WTC11 (cell line): Measurements from ENCODE around the gene D2HGDH. TPM values are rescaled to one million over a fixed set of nuclear protein-coding genes. Genes with fewer than 3 reads are reported as not detected.

ENCODE experiments used
- ATAC-seq: fragments of 200-7000 bp; cut with Tn5 transposase; 2 replicates; pipeline ENCODE4 v1.10.0; 2021; ENCODE audit warnings: mild to moderate bottlenecking, moderate library complexity
- CTCF ChIA-PET: fragments of 300-600 bp; sonication (Branson Sonifier 250); formaldehyde crosslinking; loops from one replicate; lab custom pipeline; 2021; ENCODE audit warnings: antibody characterized with exemption; lab: Charles Lee
- POLR2A ChIA-PET: fragments of 350-600 bp; sonication (Branson Sonifier 250); formaldehyde crosslinking; loops from one replicate; lab custom pipeline; 2021; ENCODE audit warnings: antibody characterized with exemption; lab: Charles Lee
- DNase-seq: peaks from one replicate; pipeline ENCODE4 v3.0.0; 2021; ENCODE audit warnings: low spot score
- H3K27ac Mint-ChIP-seq: 2 replicates; pipeline ENCODE4 v1.8.0; 2021; ENCODE audit warnings: mixed read lengths
- H3K27me3 Mint-ChIP-seq: 2 replicates; pipeline ENCODE4 v1.8.0; 2021; ENCODE audit warnings: low read depth, mild to moderate bottlenecking, moderate library complexity, mixed read lengths
- H3K36me3 Mint-ChIP-seq: 2 replicates; pipeline ENCODE4 v1.8.0; 2021; ENCODE audit warnings: mixed read lengths
- H3K4me1 Mint-ChIP-seq: 2 replicates; pipeline ENCODE4 v1.8.0; 2022; ENCODE audit warnings: mixed read lengths
- H3K4me3 Mint-ChIP-seq: 2 replicates; pipeline ENCODE4 v1.8.0; 2021; ENCODE audit warnings: mild to moderate bottlenecking, moderate library complexity, mixed read lengths
- H3K9me3 Mint-ChIP-seq: 2 replicates; pipeline ENCODE4 v1.8.0; 2021; ENCODE audit warnings: mixed read lengths
- ELF4 ChIP-seq: sonication (generic); formaldehyde crosslinking; IDR thresholded peaks from 2 replicates; pipeline ENCODE4 v1.8.1; 2022; ENCODE audit warnings: low read depth, mild to moderate bottlenecking, moderate library complexity, missing genetic modification reagents
- GTF2I ChIP-seq: fragments of 250-450 bp; sonication (Bioruptor Pico); conservative IDR thresholded peaks from 2 replicates; pipeline ENCODE4 v1.4.0; 2021; ENCODE audit warnings: mild to moderate bottlenecking
- HMGA2 ChIP-seq: fragments of 250-450 bp; sonication (Bioruptor Pico); IDR thresholded peaks from 2 replicates; pipeline ENCODE4 v1.4.0; 2021; ENCODE audit warnings: mild to moderate bottlenecking, moderate library complexity
- KAT7 ChIP-seq: sonication (generic); formaldehyde crosslinking; IDR thresholded peaks from 2 replicates; pipeline ENCODE4 v1.8.1; 2023; ENCODE audit warnings: missing genetic modification reagents, mild to moderate bottlenecking, borderline replicate concordance
- MXD4 ChIP-seq: fragments of 250-450 bp; sonication (Bioruptor Pico); IDR thresholded peaks from 2 replicates; pipeline ENCODE4 v1.8.0; 2021; ENCODE audit warnings: mild to moderate bottlenecking, moderate library complexity, borderline replicate concordance
- MYBL2 ChIP-seq: sonication (generic); formaldehyde crosslinking; IDR thresholded peaks from 2 replicates; pipeline ENCODE4 v1.8.1; 2023; ENCODE audit warnings: mild to moderate bottlenecking, moderate library complexity, missing genetic modification reagents
- PRRX2 ChIP-seq: fragments of 250-450 bp; sonication (Bioruptor Pico); IDR thresholded peaks from 2 replicates; pipeline ENCODE4 v1.8.0; 2021; ENCODE audit warnings: mild to moderate bottlenecking
- RELA ChIP-seq: sonication (generic); formaldehyde crosslinking; IDR thresholded peaks from 2 replicates; pipeline ENCODE4 v1.8.1; 2022; ENCODE audit warnings: missing genetic modification reagents, mild to moderate bottlenecking, borderline replicate concordance
- RORB ChIP-seq: fragments of 250-450 bp; sonication (Bioruptor Pico); IDR thresholded peaks from 2 replicates; pipeline ENCODE4 v1.9.0; 2021; ENCODE audit warnings: mild to moderate bottlenecking
- ZNF121 ChIP-seq: sonication (generic); formaldehyde crosslinking; IDR thresholded peaks from 2 replicates; pipeline ENCODE4 v1.8.0; 2023; ENCODE audit warnings: missing genetic modification reagents
- ZNF263 ChIP-seq: sonication (generic); formaldehyde crosslinking; IDR thresholded peaks from 2 replicates; pipeline ENCODE4 v1.8.1; 2022; ENCODE audit warnings: low read depth, mild to moderate bottlenecking, moderate library complexity, missing genetic modification reagents
- ZNF317 ChIP-seq: sonication (generic); formaldehyde crosslinking; IDR thresholded peaks from 2 replicates; pipeline ENCODE4 v1.8.1; 2023; ENCODE audit warnings: low read depth, mild to moderate bottlenecking, moderate library complexity, missing genetic modification reagents, borderline replicate concordance
- total RNA-seq: library from RNA; stranded (reverse); gene quantifications from 3 replicates; pipeline ENCODE4 v1.2.3, GENCODE V29; 2021
- TF ChIP-seq, protein P1 (sequence below): sonication (generic); formaldehyde crosslinking; IDR thresholded peaks from 2 replicates; pipeline ENCODE4 v1.8.0; 2022; ENCODE audit warnings: mild to moderate bottlenecking, missing genetic modification reagents
- TF ChIP-seq, protein P2 (sequence below): sonication (generic); formaldehyde crosslinking; IDR thresholded peaks from 2 replicates; pipeline ENCODE4 v1.8.1; 2023; ENCODE audit warnings: mild to moderate bottlenecking, missing genetic modification reagents, borderline replicate concordance
- TF ChIP-seq, protein P3 (sequence below): sonication (generic); formaldehyde crosslinking; IDR thresholded peaks from 2 replicates; pipeline ENCODE4 v1.8.1; 2023; ENCODE audit warnings: mild to moderate bottlenecking, missing genetic modification reagents
- TF ChIP-seq, protein P4 (sequence below): sonication (generic); formaldehyde crosslinking; conservative IDR thresholded peaks from 2 replicates; pipeline ENCODE4 v1.8.1; 2023; ENCODE audit warnings: mild to moderate bottlenecking, low read depth, missing genetic modification reagents, moderate library complexity
- TF ChIP-seq, protein P5 (sequence below): fragments of 250-450 bp; sonication (Bioruptor Pico); IDR thresholded peaks from 2 replicates; pipeline ENCODE4 v1.9.0; 2021; ENCODE audit warnings: mild to moderate bottlenecking
- TF ChIP-seq, protein P6 (sequence below): sonication (generic); formaldehyde crosslinking; IDR thresholded peaks from 2 replicates; pipeline ENCODE4 v1.8.1; 2023; ENCODE audit warnings: mild to moderate bottlenecking, missing genetic modification reagents, moderate library complexity

D2HGDH gene
- total RNA-seq, 1 experiment from 2014 or later = 22.7 TPM

DNA sequence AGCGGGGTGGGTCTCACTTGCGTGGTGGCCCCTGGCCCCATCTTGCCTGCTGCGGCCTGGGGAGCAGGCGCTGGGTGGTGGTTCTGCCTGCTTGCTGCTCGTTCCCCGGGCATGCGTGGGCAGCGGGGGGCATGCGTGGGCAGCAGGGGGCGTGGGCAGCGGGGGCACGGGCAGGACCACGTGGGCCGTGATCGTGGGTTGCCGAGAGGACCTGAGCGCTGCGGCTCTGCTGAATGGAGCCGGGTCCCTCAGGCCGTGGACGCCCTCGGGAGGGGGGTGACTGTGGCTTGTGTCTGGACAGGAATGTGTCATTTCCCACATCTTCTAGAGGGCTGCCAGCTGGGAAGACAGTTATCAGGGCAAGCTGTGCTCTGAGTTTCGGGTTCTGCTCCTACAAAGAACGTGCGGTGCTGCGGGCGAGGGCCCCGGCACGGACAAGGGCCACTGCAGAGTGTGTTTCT, 33.9 kb downstream of the D2HGDH start:
- no peak for ATAC-seq
- CTCF ChIA-PET = no interaction called here

DNA sequence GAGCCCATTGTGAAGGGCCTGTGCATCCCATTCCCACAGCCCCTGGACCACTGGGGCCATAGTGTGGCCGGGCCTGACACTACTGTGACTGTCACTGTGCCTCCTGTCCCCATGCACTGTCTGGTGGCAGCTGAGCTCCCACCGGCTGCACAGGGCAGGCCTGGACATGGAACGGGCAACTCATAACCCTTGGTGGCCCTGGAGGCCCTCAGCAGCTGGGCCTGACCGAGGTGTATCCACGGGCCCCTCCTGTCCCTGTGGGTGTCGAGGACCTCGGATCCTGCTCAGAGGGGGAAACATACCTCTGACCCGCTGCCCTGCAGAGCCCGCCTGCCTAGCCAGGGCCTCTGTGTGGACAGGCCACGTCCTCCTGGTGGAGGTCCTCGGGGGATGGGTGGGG, 34.4 kb downstream of the D2HGDH start:
- Mint-ChIP-seq H3K4me1 (peaks cover 17% of the 10 kb centered on the region), H3K27me3 (no peaks in the 10 kb centered on the region)
- CTCF ChIA-PET = no interaction called here

More for the DNA sequence above, 33.9 kb downstream of the D2HGDH start:
- no peak for DNase-seq
- Mint-ChIP-seq H3K27me3 (no peaks in the 10 kb centered on the region), H3K4me1 (peaks cover 17% of the 10 kb centered on the region), H3K36me3 (no peaks in the 10 kb centered on the region), H3K27ac (no peak overlapping the region), H3K9me3 (no peaks in the 10 kb centered on the region), H3K4me3 (no peak overlapping the region)
- TF ChIP-seq, protein P1, sequence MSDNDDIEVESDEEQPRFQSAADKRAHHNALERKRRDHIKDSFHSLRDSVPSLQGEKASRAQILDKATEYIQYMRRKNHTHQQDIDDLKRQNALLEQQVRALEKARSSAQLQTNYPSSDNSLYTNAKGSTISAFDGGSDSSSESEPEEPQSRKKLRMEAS (CRISPR knock-in tag) = no peak
- no peak for TF ChIP-seq ZNF317
- TF ChIP-seq MYBL2 (CRISPR knock-in tag) = no peak
- no peak for TF ChIP-seq MXD4 (CRISPR knock-in tag)
- TF ChIP-seq ELF4 (CRISPR knock-in tag) = no peak
- TF ChIP-seq KAT7 (CRISPR knock-in tag) = no peak
- POLR2A ChIA-PET = no interaction called here

DNA sequence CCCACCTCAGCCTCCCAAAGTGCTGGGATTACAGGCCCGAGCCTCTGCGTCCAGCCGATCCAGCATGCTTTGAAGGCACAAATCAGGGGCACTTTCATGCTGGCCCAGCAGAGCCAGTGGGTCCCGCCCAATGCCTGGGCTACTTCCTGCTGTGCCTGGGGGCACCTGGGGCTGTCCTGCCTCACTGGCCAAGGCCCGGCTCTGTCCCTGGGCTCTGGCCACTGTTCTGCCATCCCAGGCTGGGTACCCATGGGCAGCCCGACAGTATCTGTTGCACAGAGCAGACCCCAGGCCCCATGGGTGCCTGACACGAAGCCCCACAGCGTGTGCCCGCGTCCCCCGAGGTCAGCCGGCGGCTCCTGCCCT, 35.4 kb downstream of the D2HGDH start:
- no peaks in the 10 kb centered on the region for H3K27me3 Mint-ChIP-seq
- DNase-seq (no peak), ATAC-seq (no peak)
- peaks cover 12% of the 10 kb centered on the region for H3K4me1 Mint-ChIP-seq
- no peak for TF ChIP-seq RELA (CRISPR knock-in tag)
- TF ChIP-seq, protein P2, sequence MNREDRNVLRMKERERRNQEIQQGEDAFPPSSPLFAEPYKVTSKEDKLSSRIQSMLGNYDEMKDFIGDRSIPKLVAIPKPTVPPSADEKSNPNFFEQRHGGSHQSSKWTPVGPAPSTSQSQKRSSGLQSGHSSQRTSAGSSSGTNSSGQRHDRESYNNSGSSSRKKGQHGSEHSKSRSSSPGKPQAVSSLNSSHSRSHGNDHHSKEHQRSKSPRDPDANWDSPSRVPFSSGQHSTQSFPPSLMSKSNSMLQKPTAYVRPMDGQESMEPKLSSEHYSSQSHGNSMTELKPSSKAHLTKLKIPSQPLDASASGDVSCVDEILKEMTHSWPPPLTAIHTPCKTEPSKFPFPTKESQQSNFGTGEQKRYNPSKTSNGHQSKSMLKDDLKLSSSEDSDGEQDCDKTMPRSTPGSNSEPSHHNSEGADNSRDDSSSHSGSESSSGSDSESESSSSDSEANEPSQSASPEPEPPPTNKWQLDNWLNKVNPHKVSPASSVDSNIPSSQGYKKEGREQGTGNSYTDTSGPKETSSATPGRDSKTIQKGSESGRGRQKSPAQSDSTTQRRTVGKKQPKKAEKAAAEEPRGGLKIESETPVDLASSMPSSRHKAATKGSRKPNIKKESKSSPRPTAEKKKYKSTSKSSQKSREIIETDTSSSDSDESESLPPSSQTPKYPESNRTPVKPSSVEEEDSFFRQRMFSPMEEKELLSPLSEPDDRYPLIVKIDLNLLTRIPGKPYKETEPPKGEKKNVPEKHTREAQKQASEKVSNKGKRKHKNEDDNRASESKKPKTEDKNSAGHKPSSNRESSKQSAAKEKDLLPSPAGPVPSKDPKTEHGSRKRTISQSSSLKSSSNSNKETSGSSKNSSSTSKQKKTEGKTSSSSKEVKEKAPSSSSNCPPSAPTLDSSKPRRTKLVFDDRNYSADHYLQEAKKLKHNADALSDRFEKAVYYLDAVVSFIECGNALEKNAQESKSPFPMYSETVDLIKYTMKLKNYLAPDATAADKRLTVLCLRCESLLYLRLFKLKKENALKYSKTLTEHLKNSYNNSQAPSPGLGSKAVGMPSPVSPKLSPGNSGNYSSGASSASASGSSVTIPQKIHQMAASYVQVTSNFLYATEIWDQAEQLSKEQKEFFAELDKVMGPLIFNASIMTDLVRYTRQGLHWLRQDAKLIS (CRISPR knock-in tag) = no peak
- TF ChIP-seq, protein P3, sequence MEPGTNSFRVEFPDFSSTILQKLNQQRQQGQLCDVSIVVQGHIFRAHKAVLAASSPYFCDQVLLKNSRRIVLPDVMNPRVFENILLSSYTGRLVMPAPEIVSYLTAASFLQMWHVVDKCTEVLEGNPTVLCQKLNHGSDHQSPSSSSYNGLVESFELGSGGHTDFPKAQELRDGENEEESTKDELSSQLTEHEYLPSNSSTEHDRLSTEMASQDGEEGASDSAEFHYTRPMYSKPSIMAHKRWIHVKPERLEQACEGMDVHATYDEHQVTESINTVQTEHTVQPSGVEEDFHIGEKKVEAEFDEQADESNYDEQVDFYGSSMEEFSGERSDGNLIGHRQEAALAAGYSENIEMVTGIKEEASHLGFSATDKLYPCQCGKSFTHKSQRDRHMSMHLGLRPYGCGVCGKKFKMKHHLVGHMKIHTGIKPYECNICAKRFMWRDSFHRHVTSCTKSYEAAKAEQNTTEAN (CRISPR knock-in tag) = no peak
- TF ChIP-seq, protein P4, sequence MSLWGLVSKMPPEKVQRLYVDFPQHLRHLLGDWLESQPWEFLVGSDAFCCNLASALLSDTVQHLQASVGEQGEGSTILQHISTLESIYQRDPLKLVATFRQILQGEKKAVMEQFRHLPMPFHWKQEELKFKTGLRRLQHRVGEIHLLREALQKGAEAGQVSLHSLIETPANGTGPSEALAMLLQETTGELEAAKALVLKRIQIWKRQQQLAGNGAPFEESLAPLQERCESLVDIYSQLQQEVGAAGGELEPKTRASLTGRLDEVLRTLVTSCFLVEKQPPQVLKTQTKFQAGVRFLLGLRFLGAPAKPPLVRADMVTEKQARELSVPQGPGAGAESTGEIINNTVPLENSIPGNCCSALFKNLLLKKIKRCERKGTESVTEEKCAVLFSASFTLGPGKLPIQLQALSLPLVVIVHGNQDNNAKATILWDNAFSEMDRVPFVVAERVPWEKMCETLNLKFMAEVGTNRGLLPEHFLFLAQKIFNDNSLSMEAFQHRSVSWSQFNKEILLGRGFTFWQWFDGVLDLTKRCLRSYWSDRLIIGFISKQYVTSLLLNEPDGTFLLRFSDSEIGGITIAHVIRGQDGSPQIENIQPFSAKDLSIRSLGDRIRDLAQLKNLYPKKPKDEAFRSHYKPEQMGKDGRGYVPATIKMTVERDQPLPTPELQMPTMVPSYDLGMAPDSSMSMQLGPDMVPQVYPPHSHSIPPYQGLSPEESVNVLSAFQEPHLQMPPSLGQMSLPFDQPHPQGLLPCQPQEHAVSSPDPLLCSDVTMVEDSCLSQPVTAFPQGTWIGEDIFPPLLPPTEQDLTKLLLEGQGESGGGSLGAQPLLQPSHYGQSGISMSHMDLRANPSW (CRISPR knock-in tag) = no peak
- TF ChIP-seq GTF2I (CRISPR knock-in tag) = no peak
- TF ChIP-seq, protein P5, sequence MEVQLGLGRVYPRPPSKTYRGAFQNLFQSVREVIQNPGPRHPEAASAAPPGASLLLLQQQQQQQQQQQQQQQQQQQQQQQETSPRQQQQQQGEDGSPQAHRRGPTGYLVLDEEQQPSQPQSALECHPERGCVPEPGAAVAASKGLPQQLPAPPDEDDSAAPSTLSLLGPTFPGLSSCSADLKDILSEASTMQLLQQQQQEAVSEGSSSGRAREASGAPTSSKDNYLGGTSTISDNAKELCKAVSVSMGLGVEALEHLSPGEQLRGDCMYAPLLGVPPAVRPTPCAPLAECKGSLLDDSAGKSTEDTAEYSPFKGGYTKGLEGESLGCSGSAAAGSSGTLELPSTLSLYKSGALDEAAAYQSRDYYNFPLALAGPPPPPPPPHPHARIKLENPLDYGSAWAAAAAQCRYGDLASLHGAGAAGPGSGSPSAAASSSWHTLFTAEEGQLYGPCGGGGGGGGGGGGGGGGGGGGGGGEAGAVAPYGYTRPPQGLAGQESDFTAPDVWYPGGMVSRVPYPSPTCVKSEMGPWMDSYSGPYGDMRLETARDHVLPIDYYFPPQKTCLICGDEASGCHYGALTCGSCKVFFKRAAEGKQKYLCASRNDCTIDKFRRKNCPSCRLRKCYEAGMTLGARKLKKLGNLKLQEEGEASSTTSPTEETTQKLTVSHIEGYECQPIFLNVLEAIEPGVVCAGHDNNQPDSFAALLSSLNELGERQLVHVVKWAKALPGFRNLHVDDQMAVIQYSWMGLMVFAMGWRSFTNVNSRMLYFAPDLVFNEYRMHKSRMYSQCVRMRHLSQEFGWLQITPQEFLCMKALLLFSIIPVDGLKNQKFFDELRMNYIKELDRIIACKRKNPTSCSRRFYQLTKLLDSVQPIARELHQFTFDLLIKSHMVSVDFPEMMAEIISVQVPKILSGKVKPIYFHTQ (CRISPR knock-in tag) = no peak
- TF ChIP-seq PRRX2 (CRISPR knock-in tag) = no peak
- TF ChIP-seq, protein P6, sequence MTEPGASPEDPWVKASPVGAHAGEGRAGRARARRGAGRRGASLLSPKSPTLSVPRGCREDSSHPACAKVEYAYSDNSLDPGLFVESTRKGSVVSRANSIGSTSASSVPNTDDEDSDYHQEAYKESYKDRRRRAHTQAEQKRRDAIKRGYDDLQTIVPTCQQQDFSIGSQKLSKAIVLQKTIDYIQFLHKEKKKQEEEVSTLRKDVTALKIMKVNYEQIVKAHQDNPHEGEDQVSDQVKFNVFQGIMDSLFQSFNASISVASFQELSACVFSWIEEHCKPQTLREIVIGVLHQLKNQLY = no peak
- no peak for TF ChIP-seq ZNF121
- no peak for TF ChIP-seq HMGA2
- TF ChIP-seq ZNF263 (CRISPR knock-in tag) = no peak
- POLR2A ChIA-PET = no interaction called here
- H3K9me3 Mint-ChIP-seq = no peaks in the 10 kb centered on the region
- no peak overlapping the region for H3K27ac Mint-ChIP-seq
- CTCF ChIA-PET = no interaction called here
- H3K36me3 Mint-ChIP-seq = no peaks in the 10 kb centered on the region
- H3K4me3 Mint-ChIP-seq = no peak overlapping the region

More for the DNA sequence above, 34.4 kb downstream of the D2HGDH start:
- Mint-ChIP-seq H3K9me3 (no peaks in the 10 kb centered on the region), H3K27ac (no peak overlapping the region), H3K36me3 (no peaks in the 10 kb centered on the region), H3K4me3 (no peak overlapping the region)
- DNase-seq (no peak), ATAC-seq (no peak)
- POLR2A ChIA-PET = no interaction called here
- no peak for TF ChIP-seq RORB
